GM23338 (cell line): Measurements from ENCODE around the gene TMPRSS13. TPM values are rescaled to one million over a fixed set of nuclear protein-coding genes. Genes with fewer than 3 reads are reported as not detected.

Experiments used
- ATAC-seq: fragments of 200-7000 bp; cut with Tn5 transposase; 3 replicates; pipeline ENCODE4 v1.9.1; 2020
- DNase-seq: peaks from one replicate; pipeline ENCODE4 v3.0.0-alpha.2; 2015; ENCODE audit warnings: low spot score
- H2AFZ ChIP-seq: fragments of 200-600 bp; sonication (generic); 2 replicates; pipeline ENCODE4 v1.8.0; 2016; ENCODE audit warnings: antibody characterized with exemption, mild to moderate bottlenecking, moderate library complexity
- H3F3A ChIP-seq: fragments of 200-600 bp; sonication (generic); replicated peaks from 2 replicates; pipeline ENCODE4 v1.8.0; 2017; ENCODE audit warnings: antibody characterized with exemption, mixed run types, low read depth
- H3K27ac ChIP-seq: fragments of 200-600 bp; sonication (generic); 2 replicates; pipeline ENCODE4 v1.6.1; 2016; ENCODE audit warnings: low read depth
- H3K27me3 ChIP-seq: fragments of 200-600 bp; sonication (generic); 2 replicates; pipeline ENCODE4 v1.8.0; 2016; ENCODE audit warnings: mild to moderate bottlenecking, mixed run types, moderate library complexity; ENCODE audit not compliant: insufficient read depth
- H3K36me3 ChIP-seq: fragments of 200-600 bp; sonication (generic); 2 replicates; pipeline ENCODE4 v1.8.0; 2016; ENCODE audit warnings: mild to moderate bottlenecking; ENCODE audit not compliant: insufficient read depth
- H3K4me1 ChIP-seq: fragments of 200-600 bp; sonication (generic); 2 replicates; pipeline ENCODE4 v1.8.0; 2016; ENCODE audit warnings: mild to moderate bottlenecking, moderate library complexity; ENCODE audit not compliant: insufficient read depth
- H3K4me2 ChIP-seq: fragments of 200-600 bp; sonication (generic); 2 replicates; pipeline ENCODE4 v1.7.1; 2017; ENCODE audit warnings: mixed run types
- H3K4me3 ChIP-seq: fragments of 200-600 bp; sonication (generic); 2 replicates; pipeline ENCODE4 v1.6.1; 2016; ENCODE audit warnings: mixed run types
- H3K79me2 ChIP-seq: fragments of 200-600 bp; sonication (generic); replicated peaks from 2 replicates; pipeline ENCODE4 v1.8.0; 2017; ENCODE audit warnings: mild to moderate bottlenecking; ENCODE audit not compliant: insufficient read depth
- H3K9me2 ChIP-seq: fragments of 200-600 bp; sonication (generic); 2 replicates; pipeline ENCODE4 v1.8.0; 2017; ENCODE audit not compliant: insufficient read depth
- H4K20me1 ChIP-seq: fragments of 200-600 bp; sonication (generic); replicated peaks from 2 replicates; pipeline ENCODE4 v1.8.0; 2017; ENCODE audit warnings: mild to moderate bottlenecking; ENCODE audit not compliant: insufficient read depth
- H3K27ac Mint-ChIP-seq: 2 replicates; pipeline ENCODE4 v1.8.0; 2020; ENCODE audit warnings: inconsistent platforms, mild to moderate bottlenecking, moderate library complexity, mixed read lengths
- H3K27me3 Mint-ChIP-seq: 3 replicates; pipeline ENCODE4 v1.8.0; 2022; ENCODE audit warnings: low read depth, mild to moderate bottlenecking, moderate library complexity, mixed read lengths, inconsistent platforms; ENCODE audit not compliant: insufficient read depth, poor library complexity
- H3K36me3 Mint-ChIP-seq: 3 replicates; pipeline ENCODE4 v1.8.0; 2021; ENCODE audit warnings: low read depth, mild to moderate bottlenecking, inconsistent platforms, moderate library complexity, mixed read lengths
- H3K4me1 Mint-ChIP-seq: 3 replicates; pipeline ENCODE4 v1.8.0; 2020; ENCODE audit warnings: mild to moderate bottlenecking, inconsistent platforms, mixed read lengths
- H3K4me3 Mint-ChIP-seq: 3 replicates; pipeline ENCODE4 v1.8.0; 2021; ENCODE audit warnings: moderate library complexity, mild to moderate bottlenecking, inconsistent platforms, mixed read lengths
- H3K9me3 Mint-ChIP-seq: 3 replicates; pipeline ENCODE4 v1.8.0; 2020; ENCODE audit warnings: moderate library complexity, mild to moderate bottlenecking, inconsistent platforms, mixed read lengths
- CREB1 ChIP-seq: fragments of 250-450 bp; sonication (Bioruptor Pico); IDR thresholded peaks from 2 replicates; pipeline ENCODE4 v1.5.0; 2020; ENCODE audit warnings: low read depth, mild to moderate bottlenecking, moderate library complexity
- EZH2 ChIP-seq: fragments of 200-600 bp; sonication (generic); IDR thresholded peaks from one replicate; pipeline ENCODE4 v1.8.0; 2017; ENCODE audit warnings: antibody characterized with exemption, mild to moderate bottlenecking, low read depth; ENCODE audit not compliant: unreplicated experiment
- EZH2phosphoT487 ChIP-seq: fragments of 200-600 bp; sonication (generic); IDR thresholded peaks from one replicate; pipeline ENCODE4 v1.8.1; 2018; ENCODE audit warnings: antibody characterized with exemption; ENCODE audit not compliant: unreplicated experiment
- JUNB ChIP-seq: IDR thresholded peaks from one replicate; pipeline ENCODE4 v1.6.1; 2016; ENCODE audit warnings: antibody characterized with exemption; ENCODE audit not compliant: unreplicated experiment
- POLR2AphosphoS5 ChIP-seq: IDR thresholded peaks from 2 replicates; pipeline ENCODE4 v1.6.1; 2016; ENCODE audit warnings: antibody characterized with exemption, low read depth
- REST ChIP-seq: IDR thresholded peaks from one replicate; pipeline ENCODE4 v1.6.1; 2018; ENCODE audit warnings: antibody characterized with exemption; ENCODE audit not compliant: unreplicated experiment
- STAT1 ChIP-seq: IDR thresholded peaks from one replicate; pipeline ENCODE4 v1.6.1; 2016; ENCODE audit warnings: antibody characterized with exemption; ENCODE audit not compliant: unreplicated experiment
- ZNF331 ChIP-seq: fragments of 250-450 bp; sonication (Bioruptor Pico); IDR thresholded peaks from 2 replicates; pipeline ENCODE4 v1.5.0; 2020; ENCODE audit warnings: low read depth, mild to moderate bottlenecking, moderate library complexity
- ZNF462 ChIP-seq: fragments of 250-450 bp; sonication (Bioruptor Pico); IDR thresholded peaks from 2 replicates; pipeline ENCODE4 v1.5.0; 2020; ENCODE audit warnings: mild to moderate bottlenecking, moderate library complexity
- polyA plus RNA-seq: library from polyadenylated mRNA; unstranded; fragments of >200 nt; fragmentation: Nextera tagmentation; extraction: Ambion mirVana; gene quantifications from 2 replicates; pipeline ENCODE4 v1.2.1, GENCODE V29; 2016
- total RNA-seq: library from RNA; depleted of rRNA; stranded (reverse); fragments of >200 nt; shearing (Covaris generic); gene quantifications from 2 replicates; pipeline ENCODE4 v1.2.3, GENCODE V29; 2014
- TF ChIP-seq, protein P1 (sequence below), 2 experiments: fragments of 200-600 bp in 1 of 2; sonication (generic) in 1 of 2; conservative IDR thresholded peaks; 2 replicates each; pipeline versions ENCODE4 v1.5.1 to v1.6.1; 2016 to 2017; ENCODE audit warnings: antibody characterized with exemption in 2 of 2, low read depth in 2 of 2, mild to moderate bottlenecking in 2 of 2, moderate library complexity in 1 of 2

The TMPRSS13 gene
- total and polyA plus RNA-seq, 2 experiments from 2014 or later = 0.31 TPM; not detected in 1

- TF ChIP-seq, protein P1, sequence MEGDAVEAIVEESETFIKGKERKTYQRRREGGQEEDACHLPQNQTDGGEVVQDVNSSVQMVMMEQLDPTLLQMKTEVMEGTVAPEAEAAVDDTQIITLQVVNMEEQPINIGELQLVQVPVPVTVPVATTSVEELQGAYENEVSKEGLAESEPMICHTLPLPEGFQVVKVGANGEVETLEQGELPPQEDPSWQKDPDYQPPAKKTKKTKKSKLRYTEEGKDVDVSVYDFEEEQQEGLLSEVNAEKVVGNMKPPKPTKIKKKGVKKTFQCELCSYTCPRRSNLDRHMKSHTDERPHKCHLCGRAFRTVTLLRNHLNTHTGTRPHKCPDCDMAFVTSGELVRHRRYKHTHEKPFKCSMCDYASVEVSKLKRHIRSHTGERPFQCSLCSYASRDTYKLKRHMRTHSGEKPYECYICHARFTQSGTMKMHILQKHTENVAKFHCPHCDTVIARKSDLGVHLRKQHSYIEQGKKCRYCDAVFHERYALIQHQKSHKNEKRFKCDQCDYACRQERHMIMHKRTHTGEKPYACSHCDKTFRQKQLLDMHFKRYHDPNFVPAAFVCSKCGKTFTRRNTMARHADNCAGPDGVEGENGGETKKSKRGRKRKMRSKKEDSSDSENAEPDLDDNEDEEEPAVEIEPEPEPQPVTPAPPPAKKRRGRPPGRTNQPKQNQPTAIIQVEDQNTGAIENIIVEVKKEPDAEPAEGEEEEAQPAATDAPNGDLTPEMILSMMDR (conservative IDR thresholded peaks at IDR 0.05; ENCODE audit: low read depth in 2 of 2) = no peak
Measured at GRCh38 chr11:117973503-117973860, 44.3 kb upstream of the TMPRSS13 start (continued).

DNA sequence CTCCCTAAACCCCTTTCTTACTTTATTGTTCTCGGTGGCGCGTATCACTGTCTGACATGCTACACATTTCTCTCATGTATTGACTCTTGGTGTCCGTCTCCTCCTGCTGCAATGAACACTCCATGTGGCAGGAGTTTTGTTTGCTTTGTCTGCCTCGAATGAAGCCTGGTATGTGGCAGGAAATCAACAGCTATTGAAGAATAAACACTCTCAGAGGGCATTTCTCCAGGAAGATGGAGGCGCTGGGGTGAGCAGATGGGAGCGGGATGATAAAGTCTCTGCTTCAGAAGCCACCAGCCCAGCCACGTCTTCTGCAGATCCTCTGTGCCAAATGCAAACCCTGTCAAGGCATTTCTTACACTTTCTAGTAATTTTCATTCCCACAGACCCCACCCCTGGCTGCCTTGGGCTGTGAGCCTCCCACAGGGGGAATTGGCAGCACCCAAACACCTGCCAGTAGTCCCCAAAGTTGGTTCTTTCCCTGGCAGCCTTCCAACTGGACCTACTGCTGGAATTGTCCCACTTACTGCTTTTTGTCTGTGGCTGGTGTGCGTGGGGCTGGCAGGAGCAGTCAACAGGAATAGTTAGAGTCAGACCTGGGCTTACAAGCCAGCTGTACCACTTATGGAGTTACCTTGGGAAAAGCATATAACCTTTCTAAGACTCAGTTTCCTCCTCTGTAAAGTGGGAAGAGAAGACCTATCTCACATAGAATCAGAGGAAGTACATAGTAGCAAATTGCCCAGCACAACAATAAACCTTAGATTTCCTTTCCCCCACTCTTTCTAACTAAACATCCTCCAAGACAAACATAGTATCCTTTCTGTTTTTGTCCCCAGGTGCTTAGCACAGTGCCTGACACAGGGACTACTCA lies 43.7 kb upstream of the TMPRSS13 start:
- Histone ChIP-seq H4K20me1 (no peaks in the 10 kb centered on the region), H3K4me2 (no peak overlapping the region), H3K4me1 (no peaks in the 10 kb centered on the region), H3F3A (no peaks in the 10 kb centered on the region), H3K79me2 (no peaks in the 10 kb centered on the region), H3K4me3 (no peak overlapping the region), H2AFZ (no peak overlapping the region), H3K27ac (no peak overlapping the region), H3K9me2 (no peaks in the 10 kb centered on the region), H3K27me3 (no peaks in the 10 kb centered on the region), H3K36me3 (no peaks in the 10 kb centered on the region)
- ATAC-seq = no peak
- no peak overlapping the region for H3K4me3 Mint-ChIP-seq
- no peaks in the 10 kb centered on the region for H3K36me3 Mint-ChIP-seq
- H3K27me3 Mint-ChIP-seq = peaks cover 11% of the 10 kb centered on the region
- H3K4me1 Mint-ChIP-seq = no peaks in the 10 kb centered on the region
- no peak for DNase-seq
- H3K27ac Mint-ChIP-seq = no peak overlapping the region
- H3K9me3 Mint-ChIP-seq = no peaks in the 10 kb centered on the region
- TF ChIP-seq JUNB (no peak), CREB1 (no peak), ZNF331 (CRISPR knock-in tag) (no peak), EZH2 (no peak), EZH2phosphoT487 (no peak), STAT1 (no peak), REST (no peak), ZNF462 (no peak), POLR2AphosphoS5 (no peak)
- TF ChIP-seq, protein P1 (conservative IDR thresholded peaks at IDR 0.05; ENCODE audit: low read depth in 2 of 2) = no peak
